Thoracic aorta (tissue), 2 donors: ENCODE results near the gene FIP1L1. TPM values are rescaled to one million over a fixed set of nuclear protein-coding genes. Genes with fewer than 3 reads are reported as not detected.
"Not testable (repeated sequence)": the region's sequence is repeated elsewhere in the genome, so short reads cannot be mapped to it uniquely, and the experiment has no call there.

Experiments
- ATAC-seq: fragments of 150-250 bp; one replicate; pipeline ENCODE4 v1.8.0; 2017; ENCODE audit warnings: low read depth; ENCODE audit not compliant: insufficient number of reproducible peaks, low FRiP score
- DNase-seq: peaks from one replicate; pipeline ENCODE4 v3.0.0-alpha.2; 2020; ENCODE audit warnings: low spot score
- H3K27ac ChIP-seq, 2 donors: fragments of 200-600 bp; sonication (generic); 1 replicate in 1 of 2; 2 replicates in 1 of 2; pipeline ENCODE4 v1.5.1; 2016; ENCODE audit warnings: mild to moderate bottlenecking in 2 of 2, moderate library complexity in 2 of 2
- H3K27me3 ChIP-seq: fragments of 200-600 bp; sonication (generic); replicated peaks from 2 replicates; pipeline ENCODE4 v1.6.0; 2016; ENCODE audit warnings: mild to moderate bottlenecking; ENCODE audit not compliant: insufficient read depth
- H3K36me3 ChIP-seq: fragments of 200-600 bp; sonication (generic); one replicate; pipeline ENCODE4 v1.5.1; 2016
- H3K4me1 ChIP-seq, 2 donors: fragments of 200-600 bp; sonication (generic); 1 replicate in 1 of 2; 2 replicates in 1 of 2; pipeline versions ENCODE4 v1.5.1 to v1.6.0; 2016; ENCODE audit warnings: low read depth in 2 of 2, mild to moderate bottlenecking in 1 of 2; ENCODE audit not compliant: control insufficient read depth in 1 of 2
- H3K4me3 ChIP-seq: fragments of 200-600 bp; sonication (generic); 2 replicates; pipeline ENCODE4 v1.5.1; 2016; ENCODE audit warnings: mild to moderate bottlenecking
- H3K9me3 ChIP-seq: fragments of 200-600 bp; sonication (generic); 2 replicates; pipeline ENCODE4 v1.5.1; 2016
- total RNA-seq, 2 donors: library from RNA; depleted of rRNA; stranded (reverse); fragments of >200 nt; gene quantifications; one replicate each; pipeline versions ENCODE4 v1.1.0 to v1.2.3, GENCODE V29; 2016
- TF ChIP-seq, protein P1 (sequence below): fragments of 200-600 bp; sonication (generic); IDR thresholded peaks from one replicate; pipeline ENCODE4 v1.5.1; 2019; ENCODE audit warnings: antibody characterized with exemption

FIP1L1 gene, protein sequence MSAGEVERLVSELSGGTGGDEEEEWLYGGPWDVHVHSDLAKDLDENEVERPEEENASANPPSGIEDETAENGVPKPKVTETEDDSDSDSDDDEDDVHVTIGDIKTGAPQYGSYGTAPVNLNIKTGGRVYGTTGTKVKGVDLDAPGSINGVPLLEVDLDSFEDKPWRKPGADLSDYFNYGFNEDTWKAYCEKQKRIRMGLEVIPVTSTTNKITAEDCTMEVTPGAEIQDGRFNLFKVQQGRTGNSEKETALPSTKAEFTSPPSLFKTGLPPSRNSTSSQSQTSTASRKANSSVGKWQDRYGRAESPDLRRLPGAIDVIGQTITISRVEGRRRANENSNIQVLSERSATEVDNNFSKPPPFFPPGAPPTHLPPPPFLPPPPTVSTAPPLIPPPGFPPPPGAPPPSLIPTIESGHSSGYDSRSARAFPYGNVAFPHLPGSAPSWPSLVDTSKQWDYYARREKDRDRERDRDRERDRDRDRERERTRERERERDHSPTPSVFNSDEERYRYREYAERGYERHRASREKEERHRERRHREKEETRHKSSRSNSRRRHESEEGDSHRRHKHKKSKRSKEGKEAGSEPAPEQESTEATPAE
- total RNA-seq, result 10 to 100 TPM; 29.5 to 57.9 TPM

DNA sequence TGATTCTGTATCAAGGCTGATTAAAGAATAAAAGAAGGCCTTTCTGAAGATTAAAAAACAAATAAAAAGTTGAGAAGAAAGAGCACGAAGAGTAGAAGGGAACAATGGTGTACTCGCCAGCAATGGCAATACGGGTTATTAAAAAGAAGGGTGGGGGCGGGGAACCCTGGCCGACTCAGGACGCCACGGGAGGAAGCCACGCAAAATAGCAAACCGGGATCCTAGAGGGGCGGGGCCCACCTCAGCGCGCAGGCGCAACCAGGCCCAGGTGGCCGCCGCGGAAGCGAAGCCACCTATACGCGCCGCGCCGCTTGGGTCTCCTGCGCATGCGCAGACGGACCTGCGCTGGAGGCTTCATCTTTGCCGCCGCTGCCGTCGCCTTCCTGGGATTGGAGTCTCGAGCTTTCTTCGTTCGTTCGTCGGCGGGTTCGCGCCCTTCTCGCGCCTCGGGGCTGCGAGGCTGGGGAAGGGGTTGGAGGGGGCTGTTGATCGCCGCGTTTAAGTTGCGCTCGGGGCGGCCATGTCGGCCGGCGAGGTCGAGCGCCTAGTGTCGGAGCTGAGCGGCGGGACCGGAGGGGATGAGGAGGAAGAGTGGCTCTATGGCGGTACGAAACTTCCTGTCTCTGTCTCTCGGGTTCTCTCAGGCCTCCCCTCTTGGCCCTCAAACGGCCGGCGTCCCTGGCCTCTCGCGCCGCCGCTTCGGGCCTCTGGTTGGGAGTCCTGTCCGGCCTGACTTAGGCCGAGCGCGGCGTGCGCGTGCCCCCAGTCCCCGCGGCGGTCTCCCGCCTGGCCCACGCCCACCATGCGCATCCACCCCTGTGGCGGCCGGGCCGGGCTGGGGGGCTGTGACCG, at the start of gene FIP1L1:
Gene FIP1L1, plus strand, starts transcription at position 323 of the 852 bp plus-strand sequence. Its CDS starts 198 bp downstream, at position 521.
- TF ChIP-seq, protein P1, sequence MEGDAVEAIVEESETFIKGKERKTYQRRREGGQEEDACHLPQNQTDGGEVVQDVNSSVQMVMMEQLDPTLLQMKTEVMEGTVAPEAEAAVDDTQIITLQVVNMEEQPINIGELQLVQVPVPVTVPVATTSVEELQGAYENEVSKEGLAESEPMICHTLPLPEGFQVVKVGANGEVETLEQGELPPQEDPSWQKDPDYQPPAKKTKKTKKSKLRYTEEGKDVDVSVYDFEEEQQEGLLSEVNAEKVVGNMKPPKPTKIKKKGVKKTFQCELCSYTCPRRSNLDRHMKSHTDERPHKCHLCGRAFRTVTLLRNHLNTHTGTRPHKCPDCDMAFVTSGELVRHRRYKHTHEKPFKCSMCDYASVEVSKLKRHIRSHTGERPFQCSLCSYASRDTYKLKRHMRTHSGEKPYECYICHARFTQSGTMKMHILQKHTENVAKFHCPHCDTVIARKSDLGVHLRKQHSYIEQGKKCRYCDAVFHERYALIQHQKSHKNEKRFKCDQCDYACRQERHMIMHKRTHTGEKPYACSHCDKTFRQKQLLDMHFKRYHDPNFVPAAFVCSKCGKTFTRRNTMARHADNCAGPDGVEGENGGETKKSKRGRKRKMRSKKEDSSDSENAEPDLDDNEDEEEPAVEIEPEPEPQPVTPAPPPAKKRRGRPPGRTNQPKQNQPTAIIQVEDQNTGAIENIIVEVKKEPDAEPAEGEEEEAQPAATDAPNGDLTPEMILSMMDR, result no peak
- peak within 1 kb of the TSS; percentile 83 to 87 for H3K27ac ChIP-seq
- peak; percentile 98 for ATAC-seq

DNA sequence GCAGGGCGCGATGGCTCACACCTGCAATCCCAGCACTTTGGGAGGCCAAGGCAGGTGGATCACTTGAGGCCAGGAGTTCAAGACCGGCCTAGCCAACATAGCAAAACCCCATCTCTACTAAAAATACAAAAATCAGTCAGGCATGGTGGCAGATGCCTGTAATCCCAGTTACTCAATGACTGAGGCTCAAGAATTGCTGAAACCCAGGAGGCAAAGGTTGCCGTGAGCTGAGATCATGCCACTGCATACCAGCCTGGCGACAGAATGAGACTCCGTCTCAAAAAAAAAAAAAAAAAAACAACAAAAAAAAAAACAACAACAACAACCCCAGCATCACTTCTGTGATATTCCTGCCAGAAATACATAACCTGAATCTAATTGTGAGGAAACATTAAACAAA, 42.5 kb upstream of the FIP1L1 start:
- ATAC-seq, DNase-seq, H3K27me3 ChIP-seq, H3K36me3 ChIP-seq, H3K4me1 ChIP-seq, H3K9me3 ChIP-seq, H3K27ac ChIP-seq, H3K4me3 ChIP-seq: not testable (repeated sequence)

More for the DNA sequence above, at the start of gene FIP1L1:
- Histone ChIP-seq H3K27me3 (no peaks in the 10 kb centered on the region), H3K9me3 (no peaks in the 10 kb centered on the region), H3K36me3 (no peaks in the 10 kb centered on the region), H3K4me3 (peak within 1 kb of the TSS; percentile 93), H3K4me1 (peaks cover 13 to 20% of the 10 kb centered on the region in 2 donors)
- DNase-seq, result peak; percentile 76

DNA sequence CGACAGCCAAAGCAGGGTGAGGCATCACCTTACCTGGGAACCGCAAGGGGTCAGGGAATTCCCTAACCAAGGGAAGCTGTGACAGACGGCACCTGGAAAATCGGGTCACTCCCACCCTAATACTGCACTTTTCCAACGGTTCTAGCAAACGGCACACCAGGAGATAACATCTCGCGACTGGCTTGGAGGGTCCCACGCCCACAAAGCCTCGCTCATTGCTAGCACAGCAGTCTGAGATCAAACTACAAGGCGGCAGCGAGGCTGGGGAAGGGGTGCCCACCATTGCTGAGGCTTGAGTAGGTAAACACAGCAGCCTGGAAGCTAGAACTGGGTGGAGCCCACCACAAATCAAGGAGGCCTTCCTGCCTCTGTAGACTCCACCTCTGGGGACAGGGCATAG, 37.3 kb upstream of the FIP1L1 start:
- not testable (repeated sequence) for H3K9me3 ChIP-seq, H3K36me3 ChIP-seq, H3K4me1 ChIP-seq, ATAC-seq, H3K4me3 ChIP-seq, H3K27ac ChIP-seq, DNase-seq, H3K27me3 ChIP-seq

DNA sequence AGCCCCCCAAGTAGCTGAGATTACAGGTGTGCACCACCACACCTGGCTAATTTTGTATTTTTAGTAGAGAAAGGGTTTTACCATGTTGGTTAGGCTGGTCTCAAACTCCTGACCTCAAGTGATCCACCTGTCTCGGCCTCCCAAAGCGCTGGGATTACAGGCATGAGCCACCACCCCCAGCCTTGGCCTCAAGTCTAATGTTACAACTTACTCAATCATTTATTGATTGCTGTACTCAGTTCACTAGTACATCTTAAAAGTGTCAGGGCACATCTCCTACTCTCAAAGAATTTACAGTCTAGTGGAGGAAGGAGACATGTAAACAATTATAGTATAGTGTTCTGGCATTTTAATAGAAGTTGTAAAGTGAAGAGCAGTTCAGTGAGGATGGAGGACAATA, 31.0 kb upstream of the FIP1L1 start:
- not testable (repeated sequence) for ATAC-seq, H3K27ac ChIP-seq

DNA sequence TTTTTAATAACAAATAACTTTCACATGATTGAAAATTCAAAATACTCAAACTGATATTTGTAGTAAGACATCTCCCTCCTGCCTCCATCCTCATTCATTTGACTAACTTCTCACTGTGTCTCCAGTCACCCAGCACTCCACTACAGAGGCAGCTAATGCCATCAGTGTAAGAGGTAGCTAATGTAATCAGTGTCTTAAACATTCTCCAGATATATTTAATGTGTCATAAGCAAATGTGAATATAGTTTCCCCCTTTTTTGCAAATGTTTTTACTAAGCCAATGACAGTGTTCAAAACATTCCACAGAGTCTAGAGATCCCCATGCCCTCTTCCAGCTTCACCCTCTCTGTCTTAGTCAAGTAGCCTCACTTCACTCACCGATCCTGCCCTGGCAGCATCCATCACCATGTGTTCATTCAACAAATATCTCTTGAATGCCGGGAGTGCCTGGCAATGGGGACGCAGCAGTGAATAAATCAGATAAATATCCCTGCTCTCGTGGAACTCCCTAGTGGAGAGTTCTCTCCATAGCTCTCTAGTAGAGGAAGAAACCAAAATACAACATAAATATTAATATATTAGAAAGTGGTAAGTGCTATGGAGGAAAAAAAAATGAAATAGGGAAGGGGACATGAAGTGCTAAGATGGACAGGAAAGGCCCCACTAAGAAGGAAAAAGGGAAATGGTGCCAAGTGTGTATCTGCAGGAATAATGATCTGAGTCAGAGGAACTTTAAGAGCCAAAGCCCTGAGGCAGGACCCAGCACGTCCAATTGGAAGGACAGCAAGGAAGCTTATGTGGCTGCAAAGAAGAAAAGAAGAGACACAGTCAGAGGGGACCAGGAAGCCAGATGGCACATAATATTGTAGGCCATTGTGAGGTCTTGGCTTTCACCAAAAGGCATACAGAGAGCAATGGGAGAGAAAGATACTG, 30.3 kb upstream of the FIP1L1 start:
- no peak for ATAC-seq
- no peak overlapping the region for H3K4me3 ChIP-seq

More for the DNA sequence above, 31.0 kb upstream of the FIP1L1 start:
- not testable (repeated sequence) for DNase-seq, H3K9me3 ChIP-seq, H3K27me3 ChIP-seq, H3K36me3 ChIP-seq, H3K4me3 ChIP-seq
- H3K4me1 ChIP-seq, result peaks cover 11 to 20% of the 10 kb centered on the region in 2 donors

More for the DNA sequence above, 30.3 kb upstream of the FIP1L1 start:
- H3K9me3 ChIP-seq, result no peaks in the 10 kb centered on the region
- DNase-seq, result no peak
- peak overlapping the region in 1 of 2 donors; percentile 40 for H3K27ac ChIP-seq
- no peaks in the 10 kb centered on the region for H3K36me3 ChIP-seq
- peaks cover 11 to 20% of the 10 kb centered on the region in 2 donors for H3K4me1 ChIP-seq
- TF ChIP-seq, protein P1, result peak; percentile 10
- no peaks in the 10 kb centered on the region for H3K27me3 ChIP-seq
